ENCODE results near the gene CBL.
"Not testable (repeated sequence)": the region's sequence is repeated elsewhere in the genome, so short reads cannot be mapped to it uniquely, and the experiment has no call there.

CBL gene

DNA sequence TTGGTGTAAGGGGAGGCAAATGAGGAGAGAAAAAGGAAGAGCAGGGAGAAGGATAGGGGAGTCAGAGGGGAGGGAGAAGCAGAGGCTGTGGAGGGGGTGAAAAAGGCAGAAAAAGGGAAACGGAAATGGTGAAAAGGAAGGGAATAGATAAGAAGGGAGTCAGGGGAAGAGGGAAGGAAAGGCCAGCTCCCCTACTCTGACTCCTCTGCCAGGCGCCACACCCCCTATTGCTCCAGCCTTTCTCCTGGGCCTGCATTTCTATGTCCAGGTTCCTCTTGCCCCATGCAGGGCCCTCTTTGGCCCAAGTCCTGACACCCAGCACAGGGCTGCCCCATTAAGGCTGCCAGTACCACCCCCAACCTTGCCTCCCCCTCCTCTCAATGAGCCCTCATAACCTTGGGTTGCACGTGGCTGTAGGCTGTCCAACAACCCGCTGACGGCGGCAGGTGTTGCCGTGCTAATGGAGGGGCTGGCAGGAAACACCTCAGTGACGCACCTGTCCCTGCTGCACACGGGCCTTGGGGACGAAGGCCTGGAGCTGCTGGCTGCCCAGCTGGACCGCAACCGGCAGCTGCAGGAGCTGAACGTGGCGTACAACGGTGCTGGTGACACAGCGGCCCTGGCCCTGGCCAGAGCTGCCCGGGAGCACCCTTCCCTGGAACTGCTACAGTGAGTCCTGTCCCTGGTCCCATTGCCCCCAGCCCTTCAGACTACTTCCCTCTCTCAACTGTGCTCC lies 24.3 kb upstream of the CBL start:
- H3K27ac ChIP-seq, result no peak overlapping the region
- no peak overlapping the region for H3K4me3 ChIP-seq

DNA sequence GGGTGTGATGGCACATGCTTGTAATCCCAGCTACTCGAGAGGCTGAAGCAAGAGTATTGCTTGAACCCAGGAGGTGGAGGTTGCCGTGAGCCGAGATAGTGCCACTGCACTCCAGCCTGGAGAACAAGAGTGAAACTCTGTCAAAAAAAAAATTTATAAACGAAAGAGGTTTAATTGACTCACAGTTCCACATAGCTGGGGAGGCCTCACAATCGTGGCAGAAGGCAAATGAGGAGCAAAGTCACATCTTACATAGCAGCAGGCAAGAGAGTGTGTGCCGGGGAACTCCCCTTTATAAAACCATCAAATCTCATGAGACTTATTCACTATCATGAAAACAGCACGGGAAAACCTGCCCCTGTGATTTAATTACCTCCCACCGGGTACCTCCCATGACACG lies 21.7 kb upstream of the CBL start:
- not testable (repeated sequence) for H3K27ac ChIP-seq, H3K4me3 ChIP-seq

DNA sequence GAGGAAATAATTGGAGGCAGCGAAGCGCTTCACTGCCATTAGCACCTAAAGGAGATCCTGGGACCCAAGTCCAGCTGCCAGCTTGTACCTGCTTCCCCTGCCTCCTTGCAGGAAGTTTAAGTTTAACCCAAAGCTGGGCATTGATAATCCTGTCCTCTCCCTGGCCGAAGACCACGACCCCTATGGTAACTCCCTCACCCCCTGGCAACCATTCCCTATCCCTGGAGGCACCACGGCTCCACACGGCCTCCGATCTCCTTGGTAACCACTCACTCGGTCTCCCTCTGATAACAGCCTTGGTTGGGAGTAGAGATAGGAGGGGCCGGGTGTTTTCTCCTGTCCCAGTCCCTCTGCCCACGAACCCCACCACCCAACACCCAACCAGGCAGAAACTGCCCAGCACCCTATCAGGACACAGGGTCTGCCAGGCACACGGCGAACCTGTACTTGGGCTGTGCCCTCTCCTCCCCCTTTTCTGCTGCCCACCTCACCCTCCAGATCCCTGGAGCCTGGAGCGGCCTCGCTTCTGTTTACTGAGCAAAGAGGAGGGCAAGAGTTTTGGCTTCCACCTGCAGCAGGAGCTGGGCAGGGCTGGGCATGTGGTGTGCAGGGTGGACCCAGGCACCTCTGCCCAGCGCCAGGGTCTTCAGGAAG lies 20.0 kb upstream of the CBL start:
- H3K27ac ChIP-seq, result no peak overlapping the region
- H3K4me3 ChIP-seq, result no peak overlapping the region

DNA sequence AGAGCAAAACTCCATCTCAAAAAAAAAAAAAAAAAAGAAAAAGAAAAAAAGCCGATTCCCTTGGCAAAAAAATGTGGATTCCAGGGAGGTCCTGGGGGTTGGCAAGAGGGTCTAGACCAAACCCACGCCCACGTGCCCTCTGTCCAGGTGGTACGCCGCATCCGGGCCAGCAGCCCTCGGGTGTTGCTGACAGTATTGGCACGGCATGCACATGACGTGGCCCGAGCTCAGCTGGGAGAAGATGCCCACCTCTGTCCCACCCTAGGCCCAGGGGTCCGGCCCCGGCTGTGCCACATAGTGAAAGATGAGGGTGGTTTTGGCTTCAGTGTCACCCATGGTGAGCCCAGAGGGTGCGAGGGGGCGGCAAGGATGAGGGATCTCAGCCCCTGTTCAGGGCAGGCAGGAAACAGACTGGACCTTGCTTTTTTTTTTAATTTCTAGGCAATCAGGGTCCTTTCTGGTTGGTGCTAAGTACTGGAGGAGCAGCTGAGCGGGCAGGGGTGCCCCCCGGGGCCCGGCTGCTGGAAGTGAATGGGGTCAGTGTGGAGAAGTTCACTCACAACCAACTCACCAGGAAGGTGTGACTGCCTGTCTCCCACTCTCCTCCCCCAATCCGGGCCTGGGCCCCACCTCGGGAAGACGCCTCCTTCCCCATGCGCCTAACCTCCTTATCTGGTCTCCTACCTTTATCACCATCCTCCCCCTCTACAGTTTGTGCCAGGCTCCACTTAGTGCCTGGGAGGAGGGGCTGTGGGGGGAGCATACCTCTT lies 18.8 kb upstream of the CBL start:
- Histone ChIP-seq H3K4me3 (no peak overlapping the region), H3K27ac (no peak overlapping the region)

DNA sequence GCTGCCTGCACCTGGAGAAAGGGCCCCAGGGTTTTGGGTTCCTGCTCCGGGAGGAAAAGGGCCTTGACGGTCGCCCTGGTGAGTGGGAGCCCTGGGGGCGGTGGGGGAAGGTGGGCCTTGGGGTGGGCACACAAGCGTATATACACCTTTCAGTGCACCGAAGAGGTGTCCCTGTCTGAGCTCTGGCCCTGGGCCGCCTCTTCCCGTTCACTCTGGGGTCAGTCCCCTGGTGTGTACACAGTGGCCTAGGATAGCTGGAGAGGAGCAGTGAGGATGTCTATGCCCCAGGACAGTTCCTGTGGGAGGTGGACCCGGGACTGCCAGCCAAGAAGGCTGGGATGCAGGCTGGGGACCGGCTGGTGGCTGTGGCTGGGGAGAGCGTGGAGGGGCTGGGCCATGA lies 18.1 kb upstream of the CBL start:
- H3K4me3 ChIP-seq, result no peak overlapping the region
- no peak overlapping the region for H3K27ac ChIP-seq

DNA sequence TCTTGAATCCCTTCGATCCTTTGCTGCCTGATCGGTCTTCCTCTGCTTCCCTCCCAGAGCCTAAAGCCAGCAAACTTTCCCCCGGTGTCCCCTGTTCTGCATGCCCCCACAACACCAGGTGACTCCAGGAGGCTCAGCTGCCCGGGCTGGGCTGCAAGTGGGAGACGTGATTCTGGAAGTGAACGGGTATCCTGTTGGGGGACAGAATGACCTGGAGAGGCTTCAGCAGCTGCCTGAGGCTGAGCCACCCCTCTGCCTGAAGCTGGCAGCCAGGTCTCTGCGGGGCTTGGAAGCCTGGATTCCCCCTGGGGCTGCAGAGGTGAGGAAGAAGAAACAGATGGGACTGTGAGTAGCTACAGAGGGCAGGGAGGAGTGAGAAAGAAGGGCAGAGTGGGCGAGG lies 17.3 kb upstream of the CBL start:
- no peak overlapping the region for H3K4me3 ChIP-seq
- H3K27ac ChIP-seq, result no peak overlapping the region

DNA sequence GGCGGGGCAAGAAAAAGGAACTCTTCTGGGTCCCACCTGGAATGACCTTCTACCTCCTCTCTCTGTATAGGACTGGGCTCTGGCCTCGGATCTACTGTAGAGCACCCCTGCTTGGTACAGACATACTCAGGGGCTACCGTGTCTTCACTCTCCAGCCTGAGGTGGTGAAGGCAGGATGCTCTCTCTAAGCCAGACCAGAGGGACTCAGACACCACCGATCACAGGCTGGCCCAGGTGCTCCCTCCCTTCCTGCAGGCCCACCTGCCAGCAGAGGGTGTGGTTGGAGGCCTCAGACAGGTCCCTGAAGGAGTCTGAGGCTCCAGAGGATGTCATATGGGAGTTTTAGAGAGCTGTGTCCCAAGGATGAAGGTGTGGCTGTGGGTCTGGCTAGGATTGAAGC lies 16.7 kb upstream of the CBL start:
- no peak overlapping the region for H3K27ac ChIP-seq
- no peak overlapping the region for H3K4me3 ChIP-seq

DNA sequence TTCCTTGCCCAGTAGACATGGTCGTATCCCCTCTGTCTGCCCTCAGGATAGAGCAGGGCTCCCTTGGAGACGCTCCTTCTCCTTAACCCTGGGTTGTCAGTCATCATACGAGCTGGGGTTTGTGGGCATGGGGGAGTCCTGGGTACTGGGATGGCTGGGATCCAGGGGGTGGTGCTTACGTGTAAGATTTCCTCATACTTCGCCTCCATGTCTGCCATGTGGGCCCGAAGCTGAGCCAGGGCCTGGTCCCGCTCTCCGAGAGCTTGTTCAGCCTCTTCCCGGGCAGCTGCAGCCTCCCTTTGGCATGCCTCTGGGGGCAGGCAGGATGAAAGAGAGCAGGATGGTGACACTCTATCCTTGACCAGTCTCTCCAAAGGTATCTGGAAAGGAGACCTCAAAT lies 15.6 kb upstream of the CBL start:
- H3K27ac ChIP-seq, result no peak overlapping the region
- H3K4me3 ChIP-seq, result no peak overlapping the region

DNA sequence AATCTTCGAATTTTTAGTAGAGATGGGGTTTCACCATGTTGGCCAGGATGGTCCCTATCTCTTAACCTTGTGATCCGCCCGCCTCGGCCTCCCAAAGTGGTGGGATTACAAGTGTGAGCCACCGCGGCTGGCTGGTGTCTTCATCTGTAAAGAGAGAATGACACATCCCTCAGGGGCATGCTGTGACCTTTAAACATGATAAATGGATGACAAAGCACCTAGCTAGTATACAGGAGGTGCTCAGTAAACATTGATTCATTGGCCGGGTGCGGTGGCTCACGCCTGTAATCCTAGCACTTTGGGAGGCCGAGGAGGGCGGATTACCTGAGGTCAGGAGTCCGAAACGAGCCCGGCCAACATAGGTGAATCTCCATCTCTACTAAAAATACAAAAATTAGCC lies 14.9 kb upstream of the CBL start:
- H3K4me3 ChIP-seq, H3K27ac ChIP-seq: not testable (repeated sequence)

DNA sequence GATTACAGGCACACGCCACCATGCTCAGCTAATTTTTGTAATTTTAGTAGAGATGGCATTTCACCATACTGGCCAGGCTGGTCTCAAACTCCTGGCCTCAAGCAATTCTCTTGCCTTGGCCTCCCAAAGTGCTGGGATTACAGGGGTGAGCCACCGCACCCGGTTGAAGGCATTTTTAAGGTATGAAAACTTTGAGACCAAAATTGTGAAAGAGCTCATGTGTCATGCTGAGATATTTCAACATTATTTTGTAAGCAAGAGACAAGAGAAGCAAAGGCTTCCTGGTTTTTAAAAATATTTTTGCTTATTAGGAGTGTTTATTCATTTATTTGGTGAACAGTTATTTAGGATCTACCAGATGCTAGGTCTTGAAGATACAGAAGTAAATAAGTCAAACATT lies 14.0 kb upstream of the CBL start:
- peak overlapping the region in 1 of 21 experiments; percentile 36 for H3K27ac ChIP-seq
- H3K4me3 ChIP-seq, result no peak overlapping the region

DNA sequence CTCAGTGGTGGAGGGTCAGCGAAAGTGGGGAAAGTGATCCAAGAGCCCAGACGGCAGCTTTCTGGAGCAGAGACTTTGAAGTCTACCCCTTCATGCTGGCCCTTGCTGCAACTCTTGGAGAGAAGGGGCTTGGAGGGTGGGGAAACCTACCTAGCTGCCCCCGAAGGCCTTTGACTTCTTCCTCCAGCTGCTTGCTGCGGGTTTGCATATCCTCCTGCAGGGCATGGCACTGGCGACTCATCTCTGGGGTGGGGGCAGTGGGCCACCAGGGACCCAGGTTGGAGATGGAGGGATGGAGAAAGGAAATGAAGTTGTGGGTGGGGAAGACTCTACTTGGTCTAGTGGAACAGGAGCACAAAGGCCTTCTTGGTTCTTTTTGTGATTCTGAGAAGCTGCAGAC lies 13.1 kb upstream of the CBL start:
- Histone ChIP-seq H3K27ac (no peak overlapping the region), H3K4me3 (no peak overlapping the region)

DNA sequence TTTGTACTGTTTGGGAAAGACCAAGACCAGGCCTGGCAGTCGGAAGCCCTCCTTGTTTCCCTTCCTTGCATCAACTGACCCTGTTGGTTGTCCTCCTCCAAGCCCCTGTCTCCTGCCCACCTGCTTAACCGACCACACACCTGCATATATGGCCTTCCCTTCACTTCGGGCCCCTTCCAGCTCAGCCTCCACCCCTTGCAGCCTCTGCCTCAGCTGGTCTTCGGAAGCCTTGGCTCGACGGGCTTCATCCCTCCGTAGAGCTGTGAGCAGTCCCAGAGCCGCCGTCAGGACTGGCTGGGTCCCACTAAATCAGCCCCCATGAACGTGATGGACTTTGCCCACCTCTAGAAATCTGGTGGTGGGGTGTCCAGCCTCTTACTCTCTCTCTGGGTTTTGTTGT lies 12.5 kb upstream of the CBL start:
- no peak overlapping the region for H3K4me3 ChIP-seq
- H3K27ac ChIP-seq, result no peak overlapping the region

DNA sequence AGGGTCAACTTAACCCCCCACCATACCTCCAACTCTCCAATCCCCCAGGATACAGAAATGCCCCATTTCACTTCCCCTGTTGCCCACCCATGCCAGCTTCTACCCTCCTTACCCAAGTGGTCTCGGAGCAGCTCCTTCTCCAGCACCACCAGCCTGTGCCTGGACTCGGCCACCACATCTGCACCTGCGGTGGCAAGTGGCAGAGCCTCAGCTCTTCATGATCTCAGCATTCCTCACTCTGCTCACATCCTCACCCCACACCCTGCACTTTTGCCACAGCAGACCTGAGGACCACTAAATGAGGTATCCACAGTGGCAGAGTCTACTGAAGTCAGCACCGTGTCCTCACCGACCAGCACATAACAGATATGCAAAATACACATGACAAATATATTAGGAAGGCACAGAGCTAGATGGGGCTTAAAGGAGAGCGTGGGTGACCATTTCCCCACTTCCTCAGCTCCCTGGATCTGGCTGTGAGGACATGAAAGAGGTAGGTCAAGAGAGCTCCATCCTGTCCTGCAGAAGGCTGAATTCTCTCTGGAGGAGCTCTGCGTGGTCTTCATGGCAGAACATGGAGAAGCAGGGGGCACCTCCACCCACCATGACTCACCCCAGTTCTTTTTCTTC lies 11.2 kb upstream of the CBL start:
- no peak overlapping the region for H3K4me3 ChIP-seq
- H3K27ac ChIP-seq, result no peak overlapping the region

DNA sequence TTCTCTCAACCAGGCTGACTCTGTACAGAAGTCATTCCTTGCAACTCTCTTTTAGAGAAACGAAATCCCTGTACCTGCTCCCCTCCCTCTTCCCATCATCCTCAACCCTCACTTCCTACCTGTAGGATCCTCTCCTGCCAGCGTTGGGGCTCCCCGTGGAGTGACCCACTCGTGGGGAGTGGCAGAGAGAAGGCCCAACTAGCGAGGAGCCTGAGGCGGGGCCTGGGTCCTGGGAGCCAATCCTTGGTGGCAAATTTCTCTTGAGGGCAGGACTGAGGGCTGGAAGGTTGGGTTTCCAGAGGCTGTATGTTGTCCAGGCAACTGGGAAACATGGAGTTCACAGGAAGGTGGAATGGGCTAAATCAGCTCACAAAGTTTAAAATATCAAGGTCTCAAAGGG lies 10.5 kb upstream of the CBL start:
- H3K4me3 ChIP-seq, result no peak overlapping the region
- H3K27ac ChIP-seq, result no peak overlapping the region

DNA sequence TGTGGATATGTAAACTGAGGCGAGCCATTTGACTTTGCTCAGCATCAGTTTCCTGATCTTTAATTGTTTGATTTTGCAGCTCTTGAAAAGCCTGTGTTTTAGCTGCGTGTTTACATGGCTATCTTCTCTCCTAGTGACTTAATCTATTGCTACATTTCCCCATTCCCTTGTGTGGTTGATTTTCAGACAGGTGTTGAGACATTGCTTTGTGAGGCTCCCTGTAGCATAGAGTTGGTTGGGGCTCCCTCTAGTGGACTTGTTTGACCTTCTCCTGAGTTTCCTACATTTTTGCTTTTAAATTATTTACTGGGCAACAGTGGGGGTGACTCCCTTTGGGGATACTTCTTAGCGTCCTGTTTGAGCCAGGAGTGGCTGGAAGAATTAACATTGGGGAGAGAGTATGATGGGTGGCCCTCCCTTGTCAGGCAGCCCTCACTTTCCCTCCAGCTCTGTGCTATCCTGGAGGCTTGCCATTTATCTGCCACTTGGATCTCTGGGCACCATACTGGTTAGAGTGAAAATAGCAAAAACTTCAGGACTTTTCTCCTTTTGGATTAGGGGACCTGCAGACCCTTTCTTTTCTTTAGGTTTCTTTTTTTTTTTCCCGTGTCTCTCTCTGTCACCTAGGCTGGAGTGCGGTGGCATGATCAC lies 9.2 kb upstream of the CBL start:
- H3K27ac ChIP-seq, result no peak overlapping the region
- H3K4me3 ChIP-seq, result no peak overlapping the region

DNA sequence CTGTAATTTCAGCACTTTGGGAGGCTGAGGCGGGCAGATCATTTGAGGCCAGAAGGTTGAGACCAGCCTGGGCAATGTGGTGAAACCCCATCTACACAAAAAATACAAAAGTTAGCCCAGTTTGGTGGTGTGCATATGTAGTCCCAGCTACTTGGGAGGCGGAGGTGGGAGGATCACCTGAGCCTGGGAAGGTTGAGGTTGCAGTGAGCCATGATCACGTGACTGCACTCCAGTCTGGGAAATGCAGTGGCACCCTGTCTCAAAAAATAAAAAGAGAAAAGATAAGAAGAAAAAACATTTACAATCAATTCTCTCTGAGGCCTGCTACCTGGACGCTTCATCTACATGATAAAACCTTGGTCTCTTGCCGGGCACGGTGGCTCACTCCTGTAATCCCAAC lies 7.2 kb upstream of the CBL start:
- Histone ChIP-seq H3K27ac (no peak overlapping the region), H3K4me3 (no peak overlapping the region)

DNA sequence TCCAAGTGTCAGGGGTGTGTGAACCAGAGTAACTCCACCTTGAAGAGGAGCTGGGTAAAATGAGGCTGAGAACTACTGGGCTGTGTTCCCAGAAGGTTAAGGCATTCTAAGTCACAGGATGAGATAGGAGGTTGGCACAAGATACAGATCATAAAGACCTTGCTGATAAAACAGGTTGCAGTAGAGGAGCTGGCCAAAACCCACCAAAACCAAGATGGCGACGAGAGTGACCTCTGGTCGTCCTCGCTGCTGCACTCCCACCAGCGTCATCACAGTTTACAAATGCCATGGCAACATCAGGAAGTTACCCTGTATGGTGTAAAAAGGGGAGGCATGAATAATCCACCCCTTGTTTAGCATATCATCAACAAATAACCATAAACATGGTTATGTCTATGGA lies 4.9 kb upstream of the CBL start:
- not testable (repeated sequence) for H3K27ac ChIP-seq, H3K4me3 ChIP-seq

DNA sequence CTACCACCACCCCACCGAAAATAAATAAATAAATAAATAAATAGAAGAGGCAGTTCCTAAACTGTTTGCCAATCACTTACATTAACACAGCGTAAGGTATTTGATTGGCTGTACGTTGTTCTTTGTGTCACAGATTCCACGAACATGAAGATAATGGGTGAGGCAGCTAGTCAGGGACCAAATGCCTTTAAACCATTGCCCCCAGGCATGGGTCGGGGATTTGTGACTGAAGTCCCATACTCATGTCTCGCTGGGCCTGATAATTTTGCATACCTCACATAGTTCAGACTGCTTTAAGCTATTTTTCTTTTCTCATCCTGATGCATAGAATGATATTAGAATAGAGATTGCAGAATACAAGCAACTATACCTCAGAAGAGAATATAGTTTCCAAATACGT lies 3.6 kb upstream of the CBL start:
- no peak overlapping the region for H3K27ac ChIP-seq
- no peak overlapping the region for H3K4me3 ChIP-seq

DNA sequence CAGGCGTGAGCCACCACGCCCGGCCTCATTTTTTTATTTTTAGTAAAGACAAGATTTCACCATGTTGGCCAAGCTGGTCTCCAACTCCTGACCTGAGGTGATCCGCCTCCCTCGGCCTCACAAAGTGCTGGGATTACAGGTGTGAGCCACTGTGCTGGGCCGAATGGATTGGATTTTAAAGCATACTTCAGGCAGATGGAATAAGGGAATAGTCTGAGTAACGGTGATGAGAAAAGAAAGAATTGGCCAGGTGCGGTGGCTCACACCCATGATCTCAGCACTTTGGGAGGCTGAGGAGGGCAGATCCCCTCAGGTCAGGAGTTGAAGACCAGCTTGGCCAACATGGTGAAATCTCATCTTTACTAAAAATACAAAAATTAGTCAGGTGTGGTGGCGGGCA lies 2.1 kb upstream of the CBL start:
- Histone ChIP-seq H3K27ac (peak overlapping the region in 1 of 21 experiments; percentile 33), H3K4me3 (no peak overlapping the region)

DNA sequence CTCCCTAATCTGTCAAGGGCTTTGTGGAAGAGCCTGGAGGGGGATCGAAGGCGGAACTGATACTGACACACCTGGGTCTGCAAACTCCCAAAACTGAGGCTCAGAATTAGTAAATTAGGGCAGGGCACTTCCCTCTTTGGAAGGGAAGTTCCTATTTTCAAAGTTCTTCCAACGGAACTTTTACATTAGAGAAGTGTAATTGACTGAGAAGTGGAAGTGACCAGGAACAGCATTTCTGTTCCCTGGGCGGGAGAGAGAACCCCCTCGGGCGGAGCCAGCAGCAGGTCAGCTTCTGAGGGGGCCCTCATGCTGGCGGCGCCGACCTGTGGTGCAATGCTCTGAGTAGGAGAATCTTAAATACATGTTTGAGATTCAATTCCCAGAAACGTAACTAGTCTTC lies 1.1 kb upstream of the CBL start:
- peak overlapping the region in 5 of 7 experiments; percentile 90 to 99 (median 98) for H3K4me3 ChIP-seq

More for the DNA sequence above, 1.1 kb upstream of the CBL start:
- peak overlapping the region in 17 of 21 experiments; percentile 75 to 99 (median 95) for H3K27ac ChIP-seq

Measured in skin epidermis (tissue), 12 donors.